Duodenal mucosa (tissue), 2 donors: Measurements from ENCODE around the gene MYO3A.

ENCODE experiments used
- H3K27ac ChIP-seq: one replicate; pipeline ENCODE4 v1.7.0; 2013; ENCODE audit warnings: low read depth, low read length
- H3K27me3 ChIP-seq, 2 donors: one replicate each; pipeline ENCODE4 v1.7.0; 2013; ENCODE audit warnings: low read length in 2 of 2, control low read depth in 1 of 2; ENCODE audit not compliant: insufficient read depth in 2 of 2, control insufficient read depth in 1 of 2
- H3K36me3 ChIP-seq, 2 donors: one replicate each; pipeline ENCODE4 v1.7.0; 2013; ENCODE audit warnings: low read length in 2 of 2, control low read depth in 1 of 2; ENCODE audit not compliant: insufficient read depth in 2 of 2, control insufficient read depth in 1 of 2
- H3K4me1 ChIP-seq, 2 donors: one replicate each; pipeline ENCODE4 v1.7.0; 2013; ENCODE audit warnings: low read length in 2 of 2, control low read depth in 1 of 2; ENCODE audit not compliant: insufficient read depth in 2 of 2, control insufficient read depth in 1 of 2
- H3K4me3 ChIP-seq, 2 donors: one replicate each; pipeline ENCODE4 v1.7.0; 2013; ENCODE audit warnings: low read length in 2 of 2, low read depth in 1 of 2
- H3K9ac ChIP-seq, 2 donors: one replicate each; pipeline ENCODE4 v1.7.0; 2013; ENCODE audit warnings: low read length in 2 of 2, low read depth in 1 of 2
- H3K9me3 ChIP-seq, 2 donors: one replicate each; pipeline ENCODE4 v1.7.0; 2013; ENCODE audit warnings: low read length in 2 of 2, control low read depth in 1 of 2; ENCODE audit not compliant: control insufficient read depth in 1 of 2

The MYO3A gene

DNA sequence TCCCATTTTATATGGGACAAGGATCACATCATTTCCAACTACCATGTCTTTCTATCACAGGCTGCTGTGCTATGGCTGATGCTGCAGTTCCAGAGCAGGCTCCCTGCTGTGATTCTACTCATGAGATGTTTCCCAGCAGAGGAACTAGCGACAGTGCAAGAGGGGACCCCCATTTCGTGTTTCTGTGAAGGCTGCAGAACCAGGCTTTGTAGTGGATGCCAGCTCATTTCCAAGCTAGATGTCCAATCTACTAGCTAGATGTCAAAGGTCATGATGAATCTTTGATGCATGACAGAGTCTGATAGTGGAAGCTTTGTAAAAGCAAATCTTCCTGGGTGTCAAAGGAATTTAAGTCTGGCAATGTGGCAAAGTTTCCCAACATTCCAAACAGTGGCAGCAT lies 21.2 kb upstream of the MYO3A start:
- H3K36me3 ChIP-seq: no peaks in the 10 kb centered on the region
- H3K27ac ChIP-seq: no peak overlapping the region
- no peak overlapping the region for H3K4me3 ChIP-seq
- H3K27me3 ChIP-seq: no peaks in the 10 kb centered on the region
- H3K9ac ChIP-seq: no peak overlapping the region
- no peaks in the 10 kb centered on the region for H3K4me1 ChIP-seq
- peaks cover 0 to 4% of the 10 kb centered on the region in 2 donors for H3K9me3 ChIP-seq

DNA sequence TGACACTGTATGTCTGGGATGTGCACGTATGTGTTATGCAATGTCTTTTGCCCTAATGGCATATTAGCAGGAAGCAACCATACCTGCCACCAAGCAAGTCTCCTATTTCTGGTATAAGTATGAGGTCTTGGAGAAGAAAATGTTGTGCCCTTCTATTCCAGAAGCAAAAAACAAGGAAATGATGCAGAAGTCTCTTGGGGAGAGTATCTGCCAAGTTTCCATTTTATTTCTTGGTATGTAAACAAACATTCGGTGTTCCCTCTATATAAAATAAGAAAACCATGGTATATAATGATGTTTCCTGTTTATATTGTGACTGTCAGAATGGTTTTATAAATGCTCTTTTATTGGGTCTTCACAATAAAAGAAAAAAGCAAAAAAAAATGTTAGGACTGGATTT lies 19.3 kb upstream of the MYO3A start:
- peaks cover 0 to 4% of the 10 kb centered on the region in 2 donors for H3K9me3 ChIP-seq
- no peak overlapping the region for H3K27ac ChIP-seq
- no peaks in the 10 kb centered on the region for H3K4me1 ChIP-seq
- no peaks in the 10 kb centered on the region for H3K27me3 ChIP-seq
- no peak overlapping the region for H3K4me3 ChIP-seq
- no peak overlapping the region for H3K9ac ChIP-seq
- H3K36me3 ChIP-seq: no peaks in the 10 kb centered on the region

DNA sequence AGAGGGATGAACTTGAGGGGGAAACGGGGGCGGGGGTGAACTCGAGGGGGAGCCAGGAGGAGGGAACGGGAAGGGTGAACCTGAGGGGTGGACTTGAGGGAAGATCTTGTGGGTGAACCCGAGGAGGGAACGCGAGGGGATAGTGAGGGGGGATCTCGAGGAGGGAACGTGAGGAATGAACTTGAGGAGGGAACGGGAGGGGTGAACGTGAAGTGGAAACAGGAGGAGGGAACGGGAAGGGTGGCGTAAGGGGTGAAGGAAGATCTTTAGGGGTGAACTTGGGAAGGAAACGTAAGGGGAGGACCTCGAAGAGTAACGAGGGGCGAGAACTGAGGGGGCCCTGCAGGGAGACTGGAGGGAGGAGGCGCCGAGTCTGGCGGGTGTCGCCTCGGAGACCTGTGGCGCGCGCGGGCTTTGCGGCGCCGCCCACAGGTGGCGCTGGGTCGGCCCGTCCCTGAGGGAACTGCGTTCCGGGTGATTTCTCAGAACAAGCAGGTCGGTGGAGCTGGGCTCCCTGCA lies 651 bp downstream of the MYO3A start:
- Histone ChIP-seq H3K9ac (no peak overlapping the region), H3K27ac (no peak overlapping the region)

DNA sequence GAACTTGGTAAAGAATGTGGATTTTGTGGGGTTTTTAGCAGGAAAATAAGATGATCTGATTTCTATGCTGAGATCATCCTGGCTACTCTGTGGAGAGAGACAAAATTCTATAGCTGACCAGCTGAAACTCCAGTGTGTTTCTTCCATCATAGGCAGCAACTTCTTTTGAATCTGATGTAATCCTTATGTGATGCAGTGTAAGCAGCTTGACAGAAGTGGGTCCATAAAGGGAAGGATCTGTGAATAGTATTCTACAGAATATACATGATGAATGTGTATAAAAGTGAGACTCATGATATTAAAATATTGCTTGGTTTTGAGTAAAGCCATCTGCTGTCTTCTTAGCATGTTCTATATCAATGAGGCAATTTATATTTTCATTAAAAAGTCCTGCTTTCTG lies 4.4 kb downstream of the MYO3A start:
- no peak overlapping the region for H3K9ac ChIP-seq
- no peak overlapping the region for H3K4me3 ChIP-seq
- H3K4me1 ChIP-seq: peaks cover 0 to 3% of the 10 kb centered on the region in 2 donors
- no peak overlapping the region for H3K27ac ChIP-seq
- no peaks in the 10 kb centered on the region for H3K36me3 ChIP-seq
- no peaks in the 10 kb centered on the region for H3K9me3 ChIP-seq
- peaks cover 8 to 18% of the 10 kb centered on the region in 2 donors for H3K27me3 ChIP-seq

More for the DNA sequence above, 651 bp downstream of the MYO3A start:
- Histone ChIP-seq H3K4me3 (peak overlapping the region; percentile 43 to 50), H3K27me3 (peaks cover 8 to 19% of the 10 kb centered on the region in 2 donors), H3K36me3 (no peaks in the 10 kb centered on the region), H3K4me1 (peaks cover 0 to 3% of the 10 kb centered on the region in 2 donors), H3K9me3 (no peaks in the 10 kb centered on the region)

DNA sequence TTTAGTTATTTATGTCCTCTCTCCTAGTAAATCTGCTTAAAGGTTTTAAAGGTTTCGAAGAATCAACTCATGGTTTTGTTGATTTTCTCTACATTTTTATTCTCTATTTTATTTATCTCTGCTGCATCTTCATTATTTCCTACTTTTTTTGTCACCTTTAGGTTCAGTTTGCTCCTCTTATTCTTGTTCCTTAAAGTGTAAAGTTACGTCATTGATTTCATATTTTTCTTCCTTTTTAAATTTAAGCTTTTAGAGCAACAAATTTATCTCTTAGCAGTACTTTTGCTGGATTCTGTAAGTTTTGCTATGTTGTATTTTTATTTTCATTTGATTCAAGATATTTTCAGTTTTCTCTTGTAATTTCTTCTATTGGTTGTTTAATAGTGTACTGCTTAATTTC lies 10.7 kb downstream of the MYO3A start:
- Histone ChIP-seq H3K36me3 (no peaks in the 10 kb centered on the region), H3K27ac (no peak overlapping the region), H3K27me3 (no peaks in the 10 kb centered on the region), H3K9ac (no peak overlapping the region), H3K4me1 (no peaks in the 10 kb centered on the region), H3K4me3 (no peak overlapping the region), H3K9me3 (no peaks in the 10 kb centered on the region)

DNA sequence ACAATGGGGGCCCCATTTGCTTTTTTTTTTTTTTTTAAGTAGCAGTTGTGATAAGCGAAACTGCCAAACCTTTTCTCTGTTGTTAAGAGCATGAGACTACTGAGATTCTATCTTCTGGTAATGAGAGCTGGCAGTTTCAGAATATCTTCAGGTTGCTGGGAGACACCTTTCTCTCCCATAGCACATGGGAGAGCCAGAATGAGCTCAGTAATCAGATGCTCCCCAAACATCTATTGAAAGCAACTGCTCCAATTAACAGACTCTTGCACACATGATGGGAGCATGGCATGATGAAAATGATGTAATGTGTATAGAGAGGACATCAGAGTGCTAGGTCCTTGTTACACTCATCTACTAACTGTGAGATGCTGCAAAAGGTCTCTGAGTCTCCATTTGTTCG lies 18.8 kb downstream of the MYO3A start:
- no peak overlapping the region for H3K27ac ChIP-seq
- H3K9ac ChIP-seq: no peak overlapping the region
- no peak overlapping the region for H3K4me3 ChIP-seq
- H3K9me3 ChIP-seq: no peaks in the 10 kb centered on the region
- H3K4me1 ChIP-seq: no peaks in the 10 kb centered on the region
- H3K27me3 ChIP-seq: no peaks in the 10 kb centered on the region
- H3K36me3 ChIP-seq: no peaks in the 10 kb centered on the region

DNA sequence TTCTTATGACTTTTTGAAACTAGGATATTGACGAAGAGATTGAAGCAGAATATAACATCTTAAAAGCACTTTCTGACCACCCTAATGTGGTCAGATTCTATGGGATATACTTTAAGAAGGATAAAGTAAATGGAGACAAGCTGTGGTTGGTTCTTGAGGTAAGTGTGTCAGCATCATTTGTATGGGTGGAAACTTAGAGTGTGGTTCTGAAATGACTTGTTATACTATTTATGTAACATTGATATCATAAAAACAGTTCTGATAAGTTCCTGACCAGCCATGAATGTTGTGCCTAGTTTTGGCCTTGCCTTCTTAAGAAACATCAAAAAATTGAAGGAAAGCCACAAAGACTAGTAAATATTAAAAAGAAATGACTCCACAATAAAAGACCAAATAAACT lies 20.8 kb downstream of the MYO3A start:
- H3K36me3 ChIP-seq: no peaks in the 10 kb centered on the region
- H3K9ac ChIP-seq: no peak overlapping the region
- H3K4me3 ChIP-seq: no peak overlapping the region
- H3K27ac ChIP-seq: no peak overlapping the region
- H3K4me1 ChIP-seq: no peaks in the 10 kb centered on the region
- no peaks in the 10 kb centered on the region for H3K9me3 ChIP-seq
- H3K27me3 ChIP-seq: no peaks in the 10 kb centered on the region

DNA sequence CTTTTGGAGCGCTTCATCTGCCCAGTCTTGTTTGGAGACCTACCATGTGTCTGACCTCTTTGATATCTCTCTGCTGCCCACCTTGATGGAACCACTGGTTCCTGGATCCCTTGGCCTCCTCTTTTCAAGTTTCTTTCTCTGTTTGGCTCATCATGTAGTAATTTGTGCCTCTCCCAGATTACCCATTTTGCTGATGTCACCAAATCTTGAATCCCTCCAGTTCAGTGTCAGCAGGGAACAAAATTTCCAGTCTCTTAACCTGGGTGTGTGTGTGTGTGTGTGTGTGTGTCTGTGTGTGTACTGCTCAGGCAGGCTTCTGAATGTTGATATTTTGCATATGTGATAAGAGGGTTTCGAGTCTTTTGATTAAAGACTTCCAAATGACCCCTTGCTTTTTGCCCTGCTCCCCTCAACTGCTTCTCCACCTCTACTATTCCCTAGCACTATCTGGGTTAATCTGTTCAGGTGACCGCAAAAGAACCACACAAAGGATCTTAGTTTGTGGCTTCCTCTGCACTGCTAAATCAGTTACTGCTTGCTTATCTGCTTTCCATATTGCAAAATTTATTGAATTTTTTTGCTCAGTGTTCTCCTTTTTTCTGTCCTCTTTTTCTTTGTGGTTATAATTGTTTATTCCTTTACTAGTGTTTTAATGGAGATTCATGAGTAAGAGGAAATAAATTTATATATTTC lies 25.7 kb downstream of the MYO3A start:
- no peak overlapping the region for H3K27ac ChIP-seq
- no peak overlapping the region for H3K4me3 ChIP-seq
- no peaks in the 10 kb centered on the region for H3K4me1 ChIP-seq
- no peaks in the 10 kb centered on the region for H3K27me3 ChIP-seq
- no peak overlapping the region for H3K9ac ChIP-seq
- no peaks in the 10 kb centered on the region for H3K9me3 ChIP-seq
- H3K36me3 ChIP-seq: no peaks in the 10 kb centered on the region

DNA sequence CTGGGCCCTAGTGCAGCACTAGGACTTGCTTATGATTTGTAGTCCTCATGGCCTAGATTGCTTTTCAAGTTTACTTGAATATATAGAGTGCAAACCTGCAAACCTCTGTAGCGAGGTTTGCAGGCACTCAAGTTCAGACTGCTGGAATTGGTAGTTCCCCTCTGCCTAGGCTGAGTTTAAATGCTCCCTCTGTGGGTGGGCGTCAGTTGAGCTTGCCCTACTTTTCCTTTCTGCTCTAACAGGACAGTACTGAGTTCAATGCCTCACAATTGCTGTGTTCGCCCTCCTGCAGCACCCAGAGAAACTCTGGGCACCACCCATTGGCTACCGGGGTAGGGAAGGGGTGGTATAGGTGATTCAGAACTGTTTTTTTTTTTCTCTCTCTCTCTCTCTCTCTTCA lies 31.6 kb downstream of the MYO3A start:
- Histone ChIP-seq H3K36me3 (no peaks in the 10 kb centered on the region), H3K4me1 (no peaks in the 10 kb centered on the region), H3K27me3 (no peaks in the 10 kb centered on the region), H3K9me3 (no peaks in the 10 kb centered on the region), H3K9ac (no peak overlapping the region), H3K4me3 (no peak overlapping the region), H3K27ac (no peak overlapping the region)

DNA sequence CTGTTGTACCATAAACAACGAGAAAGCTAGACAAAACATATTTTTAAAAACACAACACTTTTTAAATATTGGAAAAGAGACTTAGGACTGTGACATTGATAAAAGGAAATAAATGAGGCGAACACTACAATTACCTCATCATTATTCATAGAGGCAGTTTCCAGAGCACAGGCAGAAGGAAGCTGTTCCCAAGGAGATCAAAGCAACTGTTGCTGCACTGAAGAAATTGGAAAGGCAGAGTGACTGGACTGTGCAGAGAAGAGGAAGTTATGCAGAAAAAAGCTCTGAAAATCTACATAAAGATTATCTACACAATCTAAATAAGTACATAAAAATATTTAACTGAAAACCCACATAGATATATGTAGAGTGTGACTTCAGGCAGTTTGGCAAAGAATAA lies 32.8 kb downstream of the MYO3A start:
- Histone ChIP-seq H3K36me3 (no peaks in the 10 kb centered on the region), H3K27ac (no peak overlapping the region), H3K4me1 (no peaks in the 10 kb centered on the region), H3K4me3 (no peak overlapping the region), H3K9ac (no peak overlapping the region), H3K9me3 (no peaks in the 10 kb centered on the region), H3K27me3 (no peaks in the 10 kb centered on the region)
